SK-N-MC (cell line): ENCODE measurements around the gene COL12A1.

Experiments
- DNase-seq: peaks from one replicate; pipeline ENCODE4 v3.0.0-alpha.2; 2011; ENCODE audit warnings: low read depth, low spot score
- H3K27ac ChIP-seq: fragments of 200-600 bp; sonication (generic); 2 replicates; pipeline ENCODE4 v1.5.1; 2016; ENCODE audit warnings: mixed run types
- H3K36me3 ChIP-seq: fragments of 200-600 bp; sonication (generic); 2 replicates; pipeline ENCODE4 v1.6.1; 2017; ENCODE audit warnings: antibody characterized with exemption, low read length, mixed read lengths; ENCODE audit not compliant: insufficient read depth
- H3K4me3 ChIP-seq: fragments of 200-600 bp; sonication (generic); 2 replicates; pipeline ENCODE4 v1.5.1; 2016
- H3K9ac ChIP-seq: fragments of 200-600 bp; sonication (generic); 2 replicates; pipeline ENCODE4 v1.8.0; 2017; ENCODE audit warnings: mixed run types, mixed read lengths; ENCODE audit not compliant: insufficient read length
- H3K9me3 ChIP-seq: fragments of 200-600 bp; sonication (generic); 2 replicates; pipeline ENCODE4 v1.6.1; 2017; ENCODE audit warnings: low read depth, mild to moderate bottlenecking, antibody characterized with exemption, low read length, moderate library complexity, mixed read lengths
- EZH2 ChIP-seq: fragments of 200-600 bp; sonication (generic); IDR thresholded peaks from one replicate; pipeline ENCODE4 v1.6.1; 2017; ENCODE audit warnings: antibody characterized with exemption
- FOXP2 ChIP-seq: optimal IDR thresholded peaks from 2 replicates; pipeline ENCODE3; 2011; ENCODE audit warnings: mild to moderate bottlenecking, moderate library complexity; ENCODE audit not compliant: insufficient read depth; ENCODE audit errors: extremely low read length, control extremely low read depth
- POLR2AphosphoS5 ChIP-seq: IDR thresholded peaks from 2 replicates; pipeline ENCODE4 v1.6.1; 2012; ENCODE audit warnings: mild to moderate bottlenecking, low read depth, low read length, borderline replicate concordance

COL12A1 gene

GRCh38 chr6:75156186-75156878, 49.5 kb downstream of the COL12A1 start:
- H3K9me3 ChIP-seq: no peaks in the 10 kb centered on the region
- no peak for DNase-seq
- no peaks in the 10 kb centered on the region for H3K36me3 ChIP-seq
- H3K27ac ChIP-seq: no peak overlapping the region
- no peak overlapping the region for H3K4me3 ChIP-seq
- no peak overlapping the region for H3K9ac ChIP-seq
- TF ChIP-seq FOXP2: no peak
- no peak for TF ChIP-seq POLR2AphosphoS5
- TF ChIP-seq EZH2: no peak

GRCh38 chr6:75155631-75156030, 50.2 kb downstream of the COL12A1 start:
- H3K36me3 ChIP-seq: no peaks in the 10 kb centered on the region
- H3K9me3 ChIP-seq: no peaks in the 10 kb centered on the region
- TF ChIP-seq FOXP2: no peak
- no peak for TF ChIP-seq POLR2AphosphoS5
- no peak for TF ChIP-seq EZH2
- no peak overlapping the region for H3K27ac ChIP-seq
- DNase-seq: no peak
- no peak overlapping the region for H3K9ac ChIP-seq
- H3K4me3 ChIP-seq: no peak overlapping the region

GRCh38 chr6:75154973-75155372, 50.9 kb downstream of the COL12A1 start:
- TF ChIP-seq FOXP2 (no peak), EZH2 (no peak), POLR2AphosphoS5 (no peak)
- Histone ChIP-seq H3K4me3 (no peak overlapping the region), H3K36me3 (no peaks in the 10 kb centered on the region), H3K27ac (no peak overlapping the region), H3K9me3 (no peaks in the 10 kb centered on the region), H3K9ac (no peak overlapping the region)
- no peak for DNase-seq

GRCh38 chr6:75150685-75151412, 55.0 kb downstream of the COL12A1 start:
- no peak overlapping the region for H3K9ac ChIP-seq
- no peak for TF ChIP-seq FOXP2
- H3K27ac ChIP-seq: no peak overlapping the region
- no peak for DNase-seq
- H3K4me3 ChIP-seq: no peak overlapping the region
- no peaks in the 10 kb centered on the region for H3K36me3 ChIP-seq
- H3K9me3 ChIP-seq: no peaks in the 10 kb centered on the region

- Histone ChIP-seq H3K9ac (no peak overlapping the region), H3K9me3 (no peaks in the 10 kb centered on the region), H3K4me3 (no peak overlapping the region), H3K36me3 (no peaks in the 10 kb centered on the region), H3K27ac (no peak overlapping the region)
- no peak for TF ChIP-seq EZH2
- TF ChIP-seq FOXP2: no peak
- TF ChIP-seq POLR2AphosphoS5: no peak
- no peak for DNase-seq
These were observed 56.2 kb downstream of the COL12A1 start for GRCh38 chr6:75149696-75150095.

- Histone ChIP-seq H3K4me3 (no peak overlapping the region), H3K9me3 (no peaks in the 10 kb centered on the region), H3K36me3 (no peaks in the 10 kb centered on the region), H3K9ac (no peak overlapping the region), H3K27ac (no peak overlapping the region)
- DNase-seq: no peak
- TF ChIP-seq POLR2AphosphoS5: no peak
- no peak for TF ChIP-seq EZH2
- TF ChIP-seq FOXP2: no peak
These were observed 56.6 kb downstream of the COL12A1 start for GRCh38 chr6:75149240-75149639.

GRCh38 chr6:75147512-75147911, 58.3 kb downstream of the COL12A1 start:
- H3K9ac ChIP-seq: no peak overlapping the region
- H3K36me3 ChIP-seq: no peaks in the 10 kb centered on the region
- TF ChIP-seq EZH2: no peak
- TF ChIP-seq POLR2AphosphoS5: no peak
- no peak for TF ChIP-seq FOXP2
- H3K9me3 ChIP-seq: no peaks in the 10 kb centered on the region
- DNase-seq: no peak
- no peak overlapping the region for H3K27ac ChIP-seq
- no peak overlapping the region for H3K4me3 ChIP-seq

- no peak overlapping the region for H3K27ac ChIP-seq
- no peak overlapping the region for H3K9ac ChIP-seq
- H3K4me3 ChIP-seq: no peak overlapping the region
- no peak for DNase-seq
- no peaks in the 10 kb centered on the region for H3K9me3 ChIP-seq
- no peaks in the 10 kb centered on the region for H3K36me3 ChIP-seq
- TF ChIP-seq FOXP2: no peak
- TF ChIP-seq POLR2AphosphoS5: no peak
- no peak for TF ChIP-seq EZH2
These were observed 59.9 kb downstream of the COL12A1 start for GRCh38 chr6:75145976-75146375.
